MM.1S (cell line): ENCODE results near the gene FKBP2.

Experiments used
- CTCF ChIP-seq: fragments of 300-600 bp; sonication (generic); IDR thresholded peaks from 2 replicates; pipeline ENCODE4 v1.5.1; 2016; ENCODE audit warnings: antibody characterized with exemption, low read length, mixed read lengths
- EZH2phosphoT487 ChIP-seq: fragments of 300-600 bp; sonication (generic); IDR thresholded peaks from 2 replicates; pipeline ENCODE4 v1.6.1; 2018; ENCODE audit warnings: antibody characterized with exemption, low read length

GRCh38 chr11:64290352-64291261 is 49.7 kb downstream of the FKBP2 start:
- TF ChIP-seq CTCF (no peak), EZH2phosphoT487 (no peak)
